Measurements from ENCODE around the gene CHTOP. TPM values are rescaled to one million over a fixed set of nuclear protein-coding genes. Genes with fewer than 3 reads are reported as not detected.

The CHTOP gene
- polyA plus RNA-seq, 1 donor from 2014 or later: 159 TPM

DNA sequence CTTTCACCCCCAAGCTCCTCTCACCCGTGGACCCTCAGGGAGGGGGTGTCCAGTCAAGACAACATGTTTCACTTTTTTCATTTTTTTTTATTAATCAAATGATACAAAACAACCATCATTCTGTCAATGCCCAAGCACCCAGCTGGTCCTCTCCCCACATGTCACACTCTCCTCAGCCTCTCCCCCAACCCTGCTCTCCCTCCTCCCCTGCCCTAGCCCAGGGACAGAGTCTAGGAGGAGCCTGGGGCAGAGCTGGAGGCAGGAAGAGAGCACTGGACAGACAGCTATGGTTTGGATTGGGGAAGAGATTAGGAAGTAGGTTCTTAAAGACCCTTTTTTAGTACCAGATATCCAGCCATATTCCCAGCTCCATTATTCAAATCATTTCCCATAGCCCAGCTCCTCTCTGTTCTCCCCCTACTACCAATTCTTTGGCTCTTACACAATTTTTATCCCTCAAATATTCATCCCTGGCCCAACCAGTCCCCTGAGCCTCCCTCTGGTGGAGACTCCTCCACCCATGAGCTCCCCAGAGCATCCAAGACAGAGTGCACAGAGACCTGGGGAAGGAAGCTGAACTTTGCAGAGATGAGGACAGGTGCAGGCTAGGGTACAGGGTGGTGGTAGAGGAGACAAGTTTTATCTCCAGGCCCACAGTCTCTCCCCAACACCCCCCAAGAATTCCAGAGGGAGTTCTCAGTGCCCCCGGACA, 19.5 kb upstream of the CHTOP start:
- TF ChIP-seq, protein P1, sequence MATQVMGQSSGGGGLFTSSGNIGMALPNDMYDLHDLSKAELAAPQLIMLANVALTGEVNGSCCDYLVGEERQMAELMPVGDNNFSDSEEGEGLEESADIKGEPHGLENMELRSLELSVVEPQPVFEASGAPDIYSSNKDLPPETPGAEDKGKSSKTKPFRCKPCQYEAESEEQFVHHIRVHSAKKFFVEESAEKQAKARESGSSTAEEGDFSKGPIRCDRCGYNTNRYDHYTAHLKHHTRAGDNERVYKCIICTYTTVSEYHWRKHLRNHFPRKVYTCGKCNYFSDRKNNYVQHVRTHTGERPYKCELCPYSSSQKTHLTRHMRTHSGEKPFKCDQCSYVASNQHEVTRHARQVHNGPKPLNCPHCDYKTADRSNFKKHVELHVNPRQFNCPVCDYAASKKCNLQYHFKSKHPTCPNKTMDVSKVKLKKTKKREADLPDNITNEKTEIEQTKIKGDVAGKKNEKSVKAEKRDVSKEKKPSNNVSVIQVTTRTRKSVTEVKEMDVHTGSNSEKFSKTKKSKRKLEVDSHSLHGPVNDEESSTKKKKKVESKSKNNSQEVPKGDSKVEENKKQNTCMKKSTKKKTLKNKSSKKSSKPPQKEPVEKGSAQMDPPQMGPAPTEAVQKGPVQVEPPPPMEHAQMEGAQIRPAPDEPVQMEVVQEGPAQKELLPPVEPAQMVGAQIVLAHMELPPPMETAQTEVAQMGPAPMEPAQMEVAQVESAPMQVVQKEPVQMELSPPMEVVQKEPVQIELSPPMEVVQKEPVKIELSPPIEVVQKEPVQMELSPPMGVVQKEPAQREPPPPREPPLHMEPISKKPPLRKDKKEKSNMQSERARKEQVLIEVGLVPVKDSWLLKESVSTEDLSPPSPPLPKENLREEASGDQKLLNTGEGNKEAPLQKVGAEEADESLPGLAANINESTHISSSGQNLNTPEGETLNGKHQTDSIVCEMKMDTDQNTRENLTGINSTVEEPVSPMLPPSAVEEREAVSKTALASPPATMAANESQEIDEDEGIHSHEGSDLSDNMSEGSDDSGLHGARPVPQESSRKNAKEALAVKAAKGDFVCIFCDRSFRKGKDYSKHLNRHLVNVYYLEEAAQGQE (IDR thresholded peaks at IDR 0.05; ENCODE audit: borderline replicate concordance): no peak
- TF ChIP-seq EP300 (conservative IDR thresholded peaks at IDR 0.05; ENCODE audit: poor library complexity, severe bottlenecking): no peak
- TF ChIP-seq EZH2 (IDR thresholded peaks at IDR 0.05; ENCODE audit: borderline replicate concordance, insufficient read depth, low read length, poor library complexity, severe bottlenecking): no peak
- no peak for TF ChIP-seq SMC3 (conservative IDR thresholded peaks at IDR 0.05; ENCODE audit: poor library complexity)
- no peak for TF ChIP-seq POLR2AphosphoS5 (IDR thresholded peaks at IDR 0.05)
- no peak for TF ChIP-seq TAF1 (IDR thresholded peaks at IDR 0.05; ENCODE audit: low read depth)
- no peak for TF ChIP-seq CTCF (IDR thresholded peaks at IDR 0.05; ENCODE audit: poor library complexity, severe bottlenecking)
- no peak for TF ChIP-seq RAD21 (conservative IDR thresholded peaks at IDR 0.05)
- TF ChIP-seq MXI1 (conservative IDR thresholded peaks at IDR 0.05; ENCODE audit: poor library complexity, severe bottlenecking): no peak
- no peaks in the 10 kb centered on the region for H3K27me3 ChIP-seq (ENCODE audit: insufficient read depth, low read depth, low read length)
- H2AFZ ChIP-seq (ENCODE audit: low read depth, low read length): no peak overlapping the region
- H3K4me3 ChIP-seq (ENCODE audit: low read length): no peak overlapping the region
- no peak overlapping the region for H3K9ac ChIP-seq (ENCODE audit: low read length)
- H3K9me2 ChIP-seq (ENCODE audit: insufficient read depth, low read length): no peaks in the 10 kb centered on the region
- no peaks in the 10 kb centered on the region for H3K9me3 ChIP-seq (ENCODE audit: low read length)
- no peaks in the 10 kb centered on the region for H4K20me1 ChIP-seq (ENCODE audit: insufficient read depth)
- H3K36me3 ChIP-seq (ENCODE audit: insufficient read depth, low read length): no peaks in the 10 kb centered on the region
- H3K4me2 ChIP-seq (ENCODE audit: low read length): no peak overlapping the region
- no peaks in the 10 kb centered on the region for H3K79me2 ChIP-seq (replicated peaks; ENCODE audit: insufficient read depth, low read length)
- no peak overlapping the region for H3K27ac ChIP-seq (ENCODE audit: low read length)
- H3F3A ChIP-seq (ENCODE audit: insufficient read depth, low read length, poor library complexity, severe bottlenecking): no peaks in the 10 kb centered on the region

- H3K4me3 ChIP-seq (ENCODE audit: low read length): no peak overlapping the region
- no peaks in the 10 kb centered on the region for H3K9me3 ChIP-seq (ENCODE audit: low read length)
- no peak overlapping the region for H2AFZ ChIP-seq (ENCODE audit: low read depth, low read length)
- no peaks in the 10 kb centered on the region for H4K20me1 ChIP-seq (ENCODE audit: insufficient read depth)
- no peaks in the 10 kb centered on the region for H3K79me2 ChIP-seq (replicated peaks; ENCODE audit: insufficient read depth, low read length)
- H3K27me3 ChIP-seq (ENCODE audit: insufficient read depth, low read depth, low read length): no peaks in the 10 kb centered on the region
- H3F3A ChIP-seq (ENCODE audit: insufficient read depth, low read length, poor library complexity, severe bottlenecking): no peaks in the 10 kb centered on the region
- no peaks in the 10 kb centered on the region for H3K36me3 ChIP-seq (ENCODE audit: insufficient read depth, low read length)
- TF ChIP-seq MXI1 (conservative IDR thresholded peaks at IDR 0.05; ENCODE audit: poor library complexity, severe bottlenecking) (no peak), TAF1 (IDR thresholded peaks at IDR 0.05; ENCODE audit: low read depth) (no peak), RAD21 (conservative IDR thresholded peaks at IDR 0.05) (no peak), EZH2 (IDR thresholded peaks at IDR 0.05; ENCODE audit: borderline replicate concordance, insufficient read depth, low read length, poor library complexity, severe bottlenecking) (no peak), SMC3 (conservative IDR thresholded peaks at IDR 0.05; ENCODE audit: poor library complexity) (no peak), EP300 (conservative IDR thresholded peaks at IDR 0.05; ENCODE audit: poor library complexity, severe bottlenecking) (no peak), CTCF (IDR thresholded peaks at IDR 0.05; ENCODE audit: poor library complexity, severe bottlenecking) (no peak), POLR2AphosphoS5 (IDR thresholded peaks at IDR 0.05) (no peak)
- TF ChIP-seq, protein P1 (IDR thresholded peaks at IDR 0.05; ENCODE audit: borderline replicate concordance): no peak
- H3K4me2 ChIP-seq (ENCODE audit: low read length): no peak overlapping the region
- H3K9ac ChIP-seq (ENCODE audit: low read length): no peak overlapping the region
- no peak overlapping the region for H3K27ac ChIP-seq (ENCODE audit: low read length)
- no peaks in the 10 kb centered on the region for H3K9me2 ChIP-seq (ENCODE audit: insufficient read depth, low read length)
Measured at GRCh38 chr1:153614906-153615305, 19.0 kb upstream of the CHTOP start.
